SHP77 treated with DMSO at 0.1 percent for 48 hours (cell line): Measurements from ENCODE around the gene LAMB4.

Experiments used
- DNase-seq: peaks from one replicate; lab custom pipeline; 2025; lab: John Stamatoyannopoulos, UW

LAMB4 gene

DNA sequence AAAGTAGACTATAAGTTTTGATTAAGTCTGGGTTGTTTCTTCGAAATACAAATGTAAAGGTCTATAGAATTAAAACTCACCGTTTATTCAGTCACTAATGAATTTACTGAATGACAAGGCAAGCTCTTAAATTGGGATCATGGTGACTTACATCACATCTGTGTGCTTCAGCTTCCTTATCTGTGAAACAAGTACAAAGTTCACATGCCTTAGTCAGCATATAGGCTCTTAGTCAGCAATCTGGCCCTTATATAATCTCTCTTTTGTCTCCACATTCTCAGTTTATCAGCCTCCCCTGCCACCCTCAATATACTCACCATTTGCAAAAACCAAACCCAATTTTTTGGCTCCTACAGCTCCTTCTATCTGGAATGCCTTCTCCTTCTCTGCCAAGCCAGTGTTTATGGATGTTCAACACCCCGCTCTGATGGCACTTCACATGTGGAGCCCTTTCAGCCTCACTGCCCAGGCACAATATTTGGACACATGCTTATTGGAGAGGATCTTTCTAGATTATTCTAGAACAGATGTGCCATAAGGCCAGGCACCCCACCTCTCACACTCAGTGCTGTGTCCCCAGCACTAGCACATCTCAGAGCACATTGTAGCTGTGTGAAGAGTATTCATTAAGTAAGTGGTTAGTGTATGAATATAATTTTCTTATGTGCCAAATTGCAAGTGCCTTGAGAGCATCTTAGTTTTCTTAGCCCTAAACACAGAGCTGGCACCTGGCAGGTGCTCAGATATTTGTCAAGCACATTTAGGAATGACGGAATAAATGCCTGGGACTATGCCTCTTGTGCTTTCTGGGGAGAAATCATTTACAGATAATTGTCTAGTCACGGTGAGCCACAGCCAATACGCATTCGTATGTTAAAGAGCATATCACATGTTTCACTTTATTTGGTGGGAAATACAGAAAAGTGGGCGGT lies 117.4 kb downstream of the LAMB4 start:
- DNase-seq = no peak

DNA sequence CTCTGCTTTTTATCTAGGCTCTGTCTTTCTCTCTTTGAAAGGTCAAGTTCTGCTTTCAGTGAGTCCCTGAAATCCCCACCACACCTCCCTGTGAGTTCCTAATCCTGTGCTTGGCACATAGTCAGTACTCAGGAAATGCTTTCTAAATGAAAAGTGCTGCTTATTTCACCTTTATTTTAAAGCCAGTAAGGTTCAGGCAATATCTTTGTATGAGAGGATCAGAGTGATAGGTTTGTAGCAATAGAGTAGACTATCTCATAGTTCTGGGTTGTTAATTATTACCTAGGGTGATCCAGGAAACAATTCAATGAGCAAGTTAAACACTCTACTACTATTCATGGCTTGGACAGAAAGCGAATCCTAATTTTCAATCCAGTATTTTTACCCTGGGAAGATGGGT lies 119.8 kb downstream of the LAMB4 start:
- DNase-seq = no peak

DNA sequence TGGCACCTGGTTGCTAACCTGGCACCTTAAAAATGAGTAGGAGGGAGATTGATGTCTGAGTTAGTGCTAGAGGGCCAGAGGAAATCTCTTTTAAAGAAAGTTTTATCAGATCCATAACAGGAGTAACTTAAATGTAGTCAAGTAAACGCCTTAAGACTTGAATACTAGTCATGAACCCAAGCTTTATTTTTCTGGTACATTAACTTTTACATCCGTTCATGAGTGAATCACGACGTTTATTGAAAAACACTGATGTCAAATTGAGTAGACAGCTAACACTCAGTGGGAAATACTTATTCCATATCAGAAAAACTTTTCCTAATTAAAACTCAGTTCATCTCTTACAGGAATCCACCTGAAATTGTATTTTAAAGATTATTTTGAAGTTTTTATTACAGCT lies 120.3 kb downstream of the LAMB4 start:
- DNase-seq = no peak

DNA sequence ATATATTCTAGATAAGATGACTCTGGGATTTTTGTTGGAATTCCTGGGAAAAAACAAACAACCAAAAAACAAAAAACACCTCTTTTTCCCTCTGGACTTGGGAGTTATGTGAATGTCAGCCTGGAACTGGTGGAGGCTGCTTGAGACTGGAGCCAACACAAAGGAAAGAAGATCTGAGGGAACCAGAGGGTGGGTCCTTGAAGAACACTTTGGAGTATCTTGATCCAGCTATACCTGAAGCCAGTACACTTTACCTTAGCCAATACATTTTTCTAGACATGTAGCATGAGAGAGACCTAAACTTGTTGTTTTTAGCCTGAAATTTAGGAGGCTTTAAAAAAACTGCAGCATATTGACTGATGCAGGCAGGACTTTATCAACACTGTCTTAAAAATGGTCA lies 121.3 kb downstream of the LAMB4 start:
- no peak for DNase-seq

DNA sequence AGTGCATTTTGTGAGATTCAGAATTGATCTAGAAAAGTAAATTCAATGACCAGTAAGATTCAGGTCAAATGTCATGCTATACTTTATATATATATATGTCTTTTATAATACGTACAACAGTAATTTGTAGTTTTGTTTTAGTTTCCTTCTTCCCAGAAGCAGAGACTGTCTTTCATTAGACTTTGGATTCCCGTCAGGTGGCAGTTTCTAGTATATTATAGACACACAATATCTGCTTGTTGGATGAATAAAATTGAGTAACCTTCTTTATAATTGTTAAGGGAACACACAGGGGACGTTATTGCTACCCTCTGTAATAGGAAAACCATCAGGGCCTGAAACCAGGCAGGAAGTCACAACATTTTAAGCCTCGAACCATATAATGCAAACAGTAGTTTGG lies 121.9 kb downstream of the LAMB4 start:
- DNase-seq = no peak

DNA sequence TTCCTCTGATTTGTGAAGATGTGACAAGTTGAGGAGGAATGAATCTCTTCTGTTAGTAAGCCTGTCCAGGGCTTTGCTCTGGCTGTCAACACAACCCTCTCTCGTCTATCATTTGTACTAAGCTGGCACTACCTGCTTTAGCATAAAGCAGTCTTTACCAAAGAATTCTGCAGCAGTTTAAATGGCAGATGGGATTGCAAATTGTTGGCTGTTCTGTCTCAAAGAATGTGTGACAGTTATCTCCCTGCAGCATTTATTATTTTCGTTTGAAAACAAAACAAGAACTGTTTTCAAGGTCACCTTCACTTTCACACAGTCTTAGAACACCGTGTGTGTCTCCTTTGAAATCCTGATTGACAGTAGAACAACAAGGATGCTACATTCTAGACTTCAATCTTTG lies 122.4 kb downstream of the LAMB4 start:
- no peak for DNase-seq

DNA sequence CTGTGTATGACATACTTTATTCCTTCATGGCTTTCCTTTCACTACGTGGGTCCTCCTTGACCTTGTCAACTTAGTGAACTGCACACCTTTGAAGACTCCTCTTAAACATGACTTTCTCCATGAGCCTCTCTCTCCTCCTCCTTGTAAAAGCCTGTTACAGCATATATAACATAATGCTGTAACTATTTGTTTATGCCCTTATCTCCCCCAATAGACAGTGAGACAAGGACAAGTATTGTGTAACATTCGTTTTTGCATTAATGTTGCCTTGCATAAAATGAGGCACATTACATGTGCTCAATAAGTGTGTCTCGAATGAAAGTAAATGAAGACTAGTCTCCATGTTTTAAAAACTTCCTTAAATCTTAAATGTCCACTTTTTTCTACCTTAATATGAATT lies 122.9 kb downstream of the LAMB4 start:
- DNase-seq = no peak

DNA sequence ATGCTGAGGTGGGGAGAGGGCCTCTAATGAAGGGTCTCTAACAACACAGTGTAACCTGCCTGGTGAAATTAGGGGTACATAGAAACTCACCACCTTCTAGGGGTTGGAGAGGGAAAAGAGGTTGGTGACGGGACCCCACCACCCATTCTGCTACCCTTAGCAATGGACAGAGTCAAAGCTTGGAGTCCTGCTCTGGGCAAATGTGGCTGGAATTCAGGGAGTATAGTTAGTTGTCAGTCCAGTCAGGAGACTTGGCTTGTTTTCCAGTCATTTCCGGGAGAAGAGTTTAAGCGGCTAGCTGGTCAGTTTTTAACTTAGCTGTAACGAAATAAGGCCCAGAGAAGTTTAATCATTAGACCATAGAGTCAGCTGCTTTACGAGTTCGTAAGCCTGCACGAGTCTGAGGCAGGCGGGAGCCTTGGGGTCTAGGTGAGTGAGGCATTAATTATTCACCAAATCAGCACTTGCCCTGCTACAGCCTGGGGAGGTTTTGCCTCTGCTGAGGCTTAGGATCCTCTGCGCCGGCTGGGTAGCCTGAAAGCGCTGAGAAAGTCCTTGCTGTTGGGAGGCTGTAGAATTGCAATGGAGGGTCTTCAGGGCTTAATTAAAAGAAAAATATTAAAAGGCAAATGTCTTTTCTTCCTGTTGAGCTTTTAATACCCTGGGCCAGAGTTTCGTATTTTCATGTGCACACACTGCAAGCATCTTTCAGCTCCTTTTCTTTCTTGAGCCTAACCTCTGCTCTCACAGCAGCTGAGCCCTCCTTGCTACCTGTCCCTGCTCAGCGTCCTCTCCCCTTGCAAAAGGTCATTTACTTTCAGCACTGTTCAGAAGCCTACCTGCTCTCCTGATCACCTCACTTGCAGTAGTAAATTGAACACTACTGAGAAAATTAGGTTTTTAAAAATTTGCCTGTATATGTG lies 125.7 kb downstream of the LAMB4 start:
- DNase-seq = no peak

DNA sequence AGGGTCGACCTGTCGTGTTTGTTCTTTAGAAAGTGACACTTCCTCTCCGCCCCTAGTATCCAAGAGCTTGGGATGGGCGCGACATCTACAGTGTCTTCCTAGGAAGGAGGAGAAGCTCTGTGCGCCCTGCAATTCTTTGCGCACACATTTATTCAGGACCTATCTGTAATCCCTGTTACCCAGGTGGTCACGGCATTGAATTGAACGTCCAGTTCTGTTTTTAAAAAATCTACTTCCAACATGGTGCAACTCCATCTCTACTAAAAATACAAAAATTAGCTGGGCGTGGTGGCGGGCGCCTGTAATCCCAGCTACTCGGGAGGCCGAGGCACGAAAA lies 126.6 kb downstream of the LAMB4 start:
- DNase-seq = no peak

DNA sequence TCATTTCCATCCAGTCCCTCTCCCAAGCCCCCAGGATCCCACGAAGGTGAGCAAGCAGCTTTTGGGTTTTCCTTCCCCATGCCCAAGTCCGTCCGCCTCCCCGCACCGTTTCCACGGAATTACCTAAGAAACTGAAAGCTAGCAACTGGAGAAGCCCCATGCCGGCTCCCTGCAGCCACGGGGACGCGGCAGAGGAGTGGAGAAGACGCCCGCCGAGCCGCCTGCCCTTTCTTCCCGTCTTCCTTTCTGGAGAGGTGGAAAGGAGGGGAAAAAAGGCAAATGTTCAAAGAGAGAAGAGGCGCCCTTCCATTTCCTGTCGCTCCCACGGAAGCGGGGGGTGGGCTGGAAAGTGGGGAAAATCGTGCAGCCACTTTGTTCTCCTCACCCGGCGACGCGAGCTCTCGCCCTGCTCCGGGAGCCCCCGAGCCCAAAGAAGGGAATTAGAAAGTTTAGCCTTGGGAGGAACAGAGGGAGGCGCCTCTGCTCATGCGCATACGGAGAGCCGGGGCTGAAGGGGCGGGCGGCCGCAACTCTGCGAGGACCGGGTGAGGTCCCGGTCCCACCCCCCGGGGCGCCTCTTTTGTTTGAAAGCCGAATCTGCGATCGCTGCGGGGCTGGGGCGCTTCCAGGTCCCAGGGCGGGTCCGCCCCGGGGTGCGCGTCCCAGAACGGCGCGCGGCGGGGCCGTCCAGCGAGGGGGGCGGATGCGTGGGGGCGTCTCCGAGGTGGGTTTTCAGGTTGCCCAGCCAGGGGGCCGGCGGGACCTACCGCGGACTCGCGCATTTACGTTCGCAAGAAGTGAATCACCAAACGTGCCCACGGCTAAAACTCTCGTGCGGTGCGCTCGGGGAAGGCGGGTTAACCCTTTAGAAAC lies 127.2 kb downstream of the LAMB4 start, which contains the start of gene LAMB1:
Gene LAMB1, minus strand, starts transcription at position 436 of the 873 bp plus-strand sequence. Its CDS starts 276 bp downstream, at position 160.
- DNase-seq = no peak

DNA sequence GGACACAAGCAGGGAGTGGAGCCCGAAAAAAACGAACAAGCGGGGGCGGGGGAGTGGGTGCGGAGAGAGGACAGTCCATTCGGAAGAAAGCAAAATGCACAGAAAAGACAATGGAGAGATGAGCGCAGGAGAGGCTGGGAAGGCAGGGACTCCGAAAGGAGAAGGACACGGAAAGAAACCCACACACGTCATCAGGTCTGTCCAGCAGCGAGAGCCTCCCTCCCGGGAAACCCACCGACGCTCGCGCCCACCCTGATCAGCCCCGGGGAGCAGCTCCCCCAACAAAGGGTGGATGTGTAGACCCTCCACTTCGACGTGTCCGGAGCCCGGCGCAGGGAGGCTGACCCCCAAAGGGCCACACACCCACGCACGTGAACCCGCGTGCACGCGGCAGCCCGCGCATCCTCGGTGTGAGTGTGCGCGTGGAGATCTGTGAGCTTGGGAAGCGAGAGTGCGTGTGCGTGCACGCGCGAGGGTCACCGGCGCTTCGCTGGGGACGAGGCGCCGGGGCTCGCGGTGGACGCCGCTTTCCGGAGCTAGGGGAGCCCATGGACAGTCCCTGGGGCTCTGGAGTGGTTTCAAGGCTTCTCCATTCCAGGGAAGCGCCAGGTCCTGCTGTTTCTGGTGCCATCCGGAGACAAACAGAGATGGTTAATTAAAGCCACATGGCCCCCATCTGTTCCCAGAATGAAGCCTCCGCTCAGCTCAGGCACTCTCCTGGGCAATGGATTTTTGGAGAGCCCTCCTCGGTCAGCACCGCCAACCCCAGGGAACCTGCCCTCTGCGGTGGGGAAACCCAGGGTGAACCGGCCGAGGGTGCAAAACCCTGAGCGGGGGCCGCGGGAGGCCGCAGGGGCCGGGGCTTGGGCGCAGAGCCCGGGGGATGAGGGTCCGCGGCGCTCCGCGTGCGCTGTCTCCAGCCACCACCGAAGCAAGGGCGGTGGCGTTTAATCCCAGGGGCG lies 128.1 kb downstream of the LAMB4 start:
- DNase-seq = no peak

DNA sequence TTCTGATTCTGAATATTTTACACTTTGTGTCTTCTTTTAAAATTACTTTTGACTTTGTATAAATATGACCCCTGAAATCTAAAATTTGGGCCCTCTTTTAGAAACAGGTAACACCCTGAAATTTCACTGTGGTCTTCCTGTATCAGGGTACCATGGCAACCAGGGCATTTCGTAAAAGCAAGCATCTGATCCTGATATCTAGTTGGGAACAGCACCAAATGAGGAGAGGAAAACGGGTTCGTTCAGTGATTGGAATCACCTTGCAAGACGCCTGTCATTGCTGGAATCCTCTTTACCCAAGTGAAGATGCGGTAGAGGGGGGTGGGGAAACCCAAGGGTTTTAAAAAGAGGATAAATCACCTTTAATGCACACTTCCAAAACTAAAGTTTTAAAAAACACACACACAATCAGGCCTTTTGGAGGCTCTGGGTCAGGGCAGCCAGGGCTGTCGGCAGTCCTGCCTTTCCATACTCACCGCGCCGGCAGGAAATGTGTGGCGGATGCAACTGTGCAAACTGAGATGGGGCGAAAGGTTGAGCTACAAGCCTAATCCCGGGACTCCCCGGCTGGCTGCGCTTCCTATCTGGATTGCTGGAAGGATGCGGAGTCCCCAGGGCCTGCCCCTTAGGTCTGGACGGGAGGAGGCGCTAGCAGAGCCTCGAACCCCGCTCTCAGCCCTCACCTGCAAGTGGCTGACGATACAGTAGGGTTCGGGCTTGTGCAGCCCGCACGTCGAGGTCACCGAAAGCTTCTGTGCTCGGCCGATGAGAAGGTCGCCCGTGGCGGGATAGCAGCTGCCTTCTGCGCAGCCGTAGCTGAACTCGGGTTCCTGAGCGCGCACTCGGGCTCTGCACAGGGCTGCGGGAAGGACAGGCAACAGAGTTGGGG lies 129.0 kb downstream of the LAMB4 start:
- DNase-seq = no peak

DNA sequence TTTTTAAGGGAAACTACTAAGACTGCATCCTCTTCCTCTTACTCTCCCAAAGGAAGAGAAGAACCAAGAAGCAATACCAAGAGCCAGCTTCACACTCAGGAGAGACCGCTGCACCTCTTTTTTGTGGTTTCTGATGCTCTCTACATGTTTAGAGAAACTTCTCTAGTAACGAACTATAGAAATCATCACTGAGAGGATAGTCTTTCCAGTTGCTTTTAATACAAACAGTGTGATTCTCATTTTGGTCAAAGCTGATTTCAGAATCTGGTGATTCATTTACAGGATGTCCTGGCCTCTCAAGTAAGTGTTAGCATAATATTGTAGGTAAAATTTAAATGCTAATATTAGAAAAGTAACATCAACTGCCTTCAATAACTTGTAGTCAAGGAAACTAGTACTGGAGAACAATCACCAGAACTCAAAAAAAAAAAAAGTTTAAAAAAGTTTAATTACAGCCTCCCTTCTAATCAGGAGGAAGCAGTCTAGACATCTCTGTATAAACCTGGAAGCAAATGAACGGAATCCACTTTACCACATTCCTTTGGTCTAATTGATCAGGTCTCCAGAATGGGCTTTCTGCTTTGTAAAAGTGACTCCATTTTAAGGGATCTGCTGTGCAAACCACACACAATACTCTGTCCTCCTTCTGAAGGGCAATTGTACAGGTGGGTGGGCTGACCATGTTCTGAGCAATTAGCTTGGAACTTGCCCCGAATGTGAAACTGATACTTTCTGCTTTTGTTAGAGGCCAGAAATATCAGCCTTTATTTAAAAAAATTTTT lies 130.2 kb downstream of the LAMB4 start:
- no peak for DNase-seq

DNA sequence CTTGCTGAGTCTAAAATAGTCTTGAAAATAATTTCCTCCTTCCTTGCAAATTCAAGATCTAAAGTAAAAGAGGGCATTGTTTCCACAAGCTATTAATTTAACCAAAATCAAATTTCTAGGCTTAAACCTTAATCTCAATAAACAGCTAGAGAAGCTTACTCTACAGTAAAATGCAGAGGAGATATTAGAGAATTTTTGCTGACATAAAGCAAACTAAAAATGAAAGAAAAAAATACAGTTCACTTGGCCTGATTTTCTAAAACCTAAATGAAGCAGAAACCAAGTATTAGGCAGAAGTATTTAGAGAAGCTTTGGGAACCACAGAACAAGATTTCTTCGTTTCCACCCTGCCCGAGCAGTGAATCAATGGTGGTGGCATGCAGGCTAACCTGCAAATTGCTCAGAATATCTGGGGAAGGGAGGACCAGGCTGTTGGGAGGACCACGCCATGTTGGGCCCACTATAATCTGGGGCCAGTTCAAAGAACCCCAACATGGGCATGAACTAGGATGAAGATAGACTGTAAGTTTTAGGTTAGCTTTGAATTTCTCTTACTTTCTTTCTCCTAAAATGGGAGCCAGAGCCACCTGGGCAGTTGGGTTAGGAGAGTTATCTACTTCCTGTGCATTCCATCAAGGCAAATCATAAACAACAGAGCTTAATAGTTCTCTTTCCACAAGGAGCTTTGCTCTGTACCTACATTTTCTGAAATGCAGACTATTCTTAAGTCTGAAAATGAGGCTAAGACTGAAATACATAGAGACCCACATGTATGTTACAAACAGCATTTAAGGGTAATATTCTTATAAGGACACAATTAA lies 131.3 kb downstream of the LAMB4 start:
- no peak for DNase-seq

DNA sequence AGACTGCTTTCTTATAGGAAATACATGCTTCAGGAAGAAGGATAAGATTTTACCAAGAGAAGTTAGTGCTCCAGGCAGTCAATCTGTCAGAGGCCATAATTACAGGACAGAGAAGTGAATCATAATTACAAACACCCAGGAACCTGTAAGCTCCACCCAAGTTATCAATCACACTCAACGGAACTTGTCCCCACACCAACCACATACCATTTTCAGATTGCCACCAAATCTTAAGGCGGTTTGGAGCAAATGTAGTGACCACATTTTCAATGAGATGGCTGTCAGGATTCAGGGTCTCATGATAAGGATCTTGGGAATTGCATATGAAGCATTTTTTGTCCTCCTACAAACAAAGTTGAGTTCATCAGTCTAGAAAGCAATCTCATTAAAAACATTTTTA lies 132.0 kb downstream of the LAMB4 start:
- DNase-seq = no peak

DNA sequence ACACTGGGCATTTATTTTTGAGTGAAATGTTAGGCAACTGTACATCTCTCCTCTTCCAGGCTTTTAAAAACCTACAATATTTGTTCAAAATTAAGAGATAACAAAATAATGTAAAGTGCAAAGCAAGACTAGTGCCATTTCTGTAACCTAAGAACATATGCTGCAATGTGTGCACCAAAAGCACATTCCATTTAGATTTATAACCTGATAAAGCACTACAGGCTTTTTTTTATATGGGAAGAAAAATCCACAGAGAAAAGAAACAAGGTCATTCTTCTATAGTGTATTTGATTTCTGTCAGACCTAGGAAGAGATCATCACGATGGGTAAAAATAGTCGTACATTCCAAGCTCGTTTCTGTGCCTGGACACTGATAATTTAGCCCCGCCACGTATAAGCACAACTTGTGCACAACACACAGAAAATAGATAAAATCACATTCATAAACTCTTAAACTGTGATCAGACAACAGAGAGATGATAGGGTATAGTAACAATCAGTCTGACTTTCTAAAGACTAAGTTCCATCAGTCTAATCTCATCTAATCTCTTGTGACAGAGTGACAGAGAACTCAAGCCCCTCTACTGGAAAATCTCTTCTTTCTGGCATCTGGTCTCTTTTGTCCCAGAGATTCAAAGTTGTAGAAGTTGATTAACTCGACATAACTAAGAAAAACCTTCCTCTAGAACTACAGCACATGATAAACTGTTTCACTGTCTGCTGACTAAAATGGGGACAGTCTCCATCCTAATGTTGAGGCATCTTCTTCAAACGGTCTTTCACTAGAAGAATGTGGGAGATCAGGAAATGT lies 133.9 kb downstream of the LAMB4 start:
- no peak for DNase-seq
